ENCODE results near the gene PZP. TPM values are rescaled to one million over a fixed set of nuclear protein-coding genes. Genes with fewer than 3 reads are reported as not detected.
"Not testable (repeated sequence)": the region's sequence is repeated elsewhere in the genome, so short reads cannot be mapped to it uniquely, and the experiment has no call there.

PZP gene
- 1.1 TPM for polyA plus RNA-seq (2013)

DNA sequence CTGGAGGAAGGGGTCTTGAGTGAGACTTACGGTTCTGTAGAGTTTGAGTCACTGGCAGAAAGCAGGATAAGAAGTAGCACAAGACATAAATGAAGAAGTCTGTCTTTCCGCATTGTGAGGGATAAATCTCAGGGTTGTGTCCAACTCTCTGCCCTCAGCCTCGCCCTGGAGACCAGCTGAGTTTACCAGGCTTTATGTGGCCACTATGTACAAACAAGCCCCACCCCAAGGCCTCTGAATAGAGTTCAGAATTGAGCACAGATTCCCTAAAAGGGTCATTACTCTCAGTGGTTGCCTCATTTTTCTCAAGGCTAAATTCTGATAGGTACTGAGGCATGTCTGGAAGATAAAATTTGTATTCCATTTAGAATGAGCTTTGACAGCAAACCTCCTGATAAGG is at the start of gene PZP:
Gene PZP, minus strand, starts transcription at position 167 of the 400 bp plus-strand sequence. Its CDS starts 54 bp downstream, at position 113.
- WGBS (ENCODE audit: insufficient coverage): 100% methylated on average over 3 of the region's 3 CpGs
- H3K27me3 ChIP-seq (replicated peaks in 2 of 5; ENCODE audit: control insufficient read depth in 4 of 5, insufficient read depth in 5 of 5, low read length in 4 of 5): no peaks in the 10 kb centered on the region
- H3K36me3 ChIP-seq (ENCODE audit: control insufficient read depth in 4 of 4, insufficient read depth in 4 of 4, low read length in 3 of 4): peaks cover 0 to 4% (median 1%) of the 10 kb centered on the region in 4 experiments
- H3K4me1 ChIP-seq (ENCODE audit: control extremely low read depth in 1 of 4, control insufficient read depth in 4 of 4, insufficient read depth in 4 of 4, low read length in 3 of 4): no peaks in the 10 kb centered on the region
- H3K27ac ChIP-seq (ENCODE audit: insufficient read depth in 1 of 2, low read depth in 1 of 2, low read length in 2 of 2, poor library complexity in 1 of 2, severe bottlenecking in 2 of 2): no peak within 1 kb of the TSS
- CTCF ChIA-PET: no interaction called here
- H3K9me3 ChIP-seq (ENCODE audit: control extremely low read depth in 1 of 5, control insufficient read depth in 4 of 5, insufficient read depth in 2 of 5, low read depth in 1 of 5, low read length in 4 of 5): peaks cover 0 to 16% (median 5%) of the 10 kb centered on the region in 5 experiments
- POLR2A ChIA-PET: no interaction called here
- H3K4me3 ChIP-seq (ENCODE audit: control insufficient read depth in 1 of 7, extremely low read depth in 1 of 7, insufficient read depth in 4 of 7, low read depth in 2 of 7, low read length in 6 of 7): no peak within 1 kb of the TSS
- DNase-seq: no peak

DNA sequence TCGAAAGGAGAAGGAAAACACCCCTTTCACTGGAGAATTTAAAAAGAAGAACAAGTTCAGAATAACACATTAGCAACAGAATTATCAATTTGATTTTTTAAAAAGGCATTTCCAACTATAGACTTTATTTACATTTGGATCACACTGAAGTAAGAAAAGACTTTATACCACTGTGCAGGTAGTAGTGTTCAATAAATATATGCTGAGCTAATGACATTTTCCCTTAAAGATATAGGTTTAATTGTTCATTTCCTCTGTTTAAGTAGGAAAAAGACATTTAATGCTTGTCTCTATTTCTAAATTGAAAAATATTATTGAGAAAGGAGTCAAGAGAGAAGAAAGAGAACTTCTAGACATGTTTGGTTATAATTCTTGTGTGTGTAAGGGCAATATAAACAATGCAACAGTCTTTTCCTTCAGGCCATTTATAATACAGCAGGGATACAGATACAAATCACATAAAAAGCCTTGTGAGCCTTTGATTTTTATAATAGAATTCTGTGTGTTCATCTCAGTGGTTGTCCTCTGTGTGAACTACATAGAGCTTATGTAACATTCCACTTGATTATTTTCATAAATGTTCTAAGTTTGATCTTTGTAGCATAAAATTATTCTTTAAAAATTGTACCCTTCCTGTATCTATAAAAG is 48.7 kb upstream of the PZP start:
- ChIA-PET POLR2A (no interaction called here), CTCF (no interaction called here)
- no peak for DNase-seq
- Histone ChIP-seq H3K9me3 (ENCODE audit: control extremely low read depth in 1 of 5, control insufficient read depth in 4 of 5, insufficient read depth in 2 of 5, low read depth in 1 of 5, low read length in 4 of 5) (peaks cover 0 to 3% (median 0%) of the 10 kb centered on the region in 5 experiments), H3K27me3 (replicated peaks in 2 of 5; ENCODE audit: control insufficient read depth in 4 of 5, insufficient read depth in 5 of 5, low read length in 4 of 5) (no peaks in the 10 kb centered on the region), H3K27ac (ENCODE audit: insufficient read depth in 1 of 2, low read depth in 1 of 2, low read length in 2 of 2, poor library complexity in 1 of 2, severe bottlenecking in 2 of 2) (no peak overlapping the region), H3K4me1 (ENCODE audit: control extremely low read depth in 1 of 4, control insufficient read depth in 4 of 4, insufficient read depth in 4 of 4, low read length in 3 of 4) (no peaks in the 10 kb centered on the region), H3K36me3 (ENCODE audit: control insufficient read depth in 4 of 4, insufficient read depth in 4 of 4, low read length in 3 of 4) (peaks cover 0 to 2% (median 0%) of the 10 kb centered on the region in 4 experiments), H3K4me3 (ENCODE audit: control insufficient read depth in 1 of 7, extremely low read depth in 1 of 7, insufficient read depth in 4 of 7, low read depth in 2 of 7, low read length in 6 of 7) (no peak overlapping the region)
- no CpG with 5 or more reads among the region's 1 CpG for WGBS (ENCODE audit: insufficient coverage)

DNA sequence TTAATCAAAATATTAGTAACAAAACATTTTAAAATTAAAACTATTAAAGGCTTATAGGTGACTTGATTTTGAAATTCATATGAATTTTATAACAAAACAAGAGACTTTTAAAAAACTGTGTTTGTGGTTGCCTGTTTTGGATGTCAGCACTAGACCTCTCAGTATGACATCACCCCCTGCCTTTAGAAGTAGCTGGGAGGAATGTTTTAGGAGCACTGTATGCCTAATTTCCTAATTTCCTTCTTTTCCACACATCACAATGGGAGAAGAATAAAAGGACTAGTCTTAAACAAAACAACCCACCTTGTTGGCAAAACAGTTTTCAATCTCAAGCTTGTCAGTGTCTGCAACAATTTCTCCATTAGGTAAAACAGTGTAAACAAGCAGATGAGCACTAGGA is 48.1 kb upstream of the PZP start:
- CTCF ChIA-PET: no interaction called here
- Histone ChIP-seq H3K27ac (ENCODE audit: insufficient read depth in 1 of 2, low read depth in 1 of 2, low read length in 2 of 2, poor library complexity in 1 of 2, severe bottlenecking in 2 of 2) (no peak overlapping the region), H3K9me3 (ENCODE audit: control extremely low read depth in 1 of 5, control insufficient read depth in 4 of 5, insufficient read depth in 2 of 5, low read depth in 1 of 5, low read length in 4 of 5) (peaks cover 0 to 3% (median 0%) of the 10 kb centered on the region in 5 experiments), H3K36me3 (ENCODE audit: control insufficient read depth in 4 of 4, insufficient read depth in 4 of 4, low read length in 3 of 4) (peaks cover 0 to 2% (median 0%) of the 10 kb centered on the region in 4 experiments), H3K4me3 (ENCODE audit: control insufficient read depth in 1 of 7, extremely low read depth in 1 of 7, insufficient read depth in 4 of 7, low read depth in 2 of 7, low read length in 6 of 7) (no peak overlapping the region), H3K4me1 (ENCODE audit: control extremely low read depth in 1 of 4, control insufficient read depth in 4 of 4, insufficient read depth in 4 of 4, low read length in 3 of 4) (no peaks in the 10 kb centered on the region), H3K27me3 (replicated peaks in 2 of 5; ENCODE audit: control insufficient read depth in 4 of 5, insufficient read depth in 5 of 5, low read length in 4 of 5) (no peaks in the 10 kb centered on the region)
- POLR2A ChIA-PET: no interaction called here
- DNase-seq: no peak

DNA sequence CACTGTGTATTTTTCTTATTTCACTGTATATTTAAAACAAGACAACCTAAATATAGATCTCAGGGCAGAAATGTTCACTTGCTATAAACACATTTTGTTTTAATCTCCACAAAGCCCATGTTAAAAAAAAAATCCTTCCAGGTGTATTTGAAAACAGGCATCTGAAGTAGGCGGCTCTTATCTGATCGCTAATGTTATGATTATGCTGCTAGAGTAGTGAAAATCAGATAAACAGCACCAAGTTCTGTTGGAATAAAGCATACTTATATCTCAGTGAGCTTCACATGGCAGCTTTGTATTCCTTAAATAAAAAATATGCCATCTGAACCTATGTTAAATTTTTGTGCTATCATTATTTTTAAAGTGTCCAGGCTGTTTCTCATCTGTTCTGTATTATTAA is 47.6 kb upstream of the PZP start:
- H3K27me3 ChIP-seq (replicated peaks in 2 of 5; ENCODE audit: control insufficient read depth in 4 of 5, insufficient read depth in 5 of 5, low read length in 4 of 5): no peaks in the 10 kb centered on the region
- H3K4me1 ChIP-seq (ENCODE audit: control extremely low read depth in 1 of 4, control insufficient read depth in 4 of 4, insufficient read depth in 4 of 4, low read length in 3 of 4): no peaks in the 10 kb centered on the region
- no peak overlapping the region for H3K27ac ChIP-seq (ENCODE audit: insufficient read depth in 1 of 2, low read depth in 1 of 2, low read length in 2 of 2, poor library complexity in 1 of 2, severe bottlenecking in 2 of 2)
- H3K4me3 ChIP-seq (ENCODE audit: control insufficient read depth in 1 of 7, extremely low read depth in 1 of 7, insufficient read depth in 4 of 7, low read depth in 2 of 7, low read length in 6 of 7): no peak overlapping the region
- peaks cover 0 to 2% (median 0%) of the 10 kb centered on the region in 4 experiments for H3K36me3 ChIP-seq (ENCODE audit: control insufficient read depth in 4 of 4, insufficient read depth in 4 of 4, low read length in 3 of 4)
- peaks cover 0 to 3% (median 0%) of the 10 kb centered on the region in 5 experiments for H3K9me3 ChIP-seq (ENCODE audit: control extremely low read depth in 1 of 5, control insufficient read depth in 4 of 5, insufficient read depth in 2 of 5, low read depth in 1 of 5, low read length in 4 of 5)
- POLR2A ChIA-PET: no interaction called here
- no CpG with 5 or more reads among the region's 2 CpGs for WGBS (ENCODE audit: insufficient coverage)
- no peak for DNase-seq
- CTCF ChIA-PET: no interaction called here

DNA sequence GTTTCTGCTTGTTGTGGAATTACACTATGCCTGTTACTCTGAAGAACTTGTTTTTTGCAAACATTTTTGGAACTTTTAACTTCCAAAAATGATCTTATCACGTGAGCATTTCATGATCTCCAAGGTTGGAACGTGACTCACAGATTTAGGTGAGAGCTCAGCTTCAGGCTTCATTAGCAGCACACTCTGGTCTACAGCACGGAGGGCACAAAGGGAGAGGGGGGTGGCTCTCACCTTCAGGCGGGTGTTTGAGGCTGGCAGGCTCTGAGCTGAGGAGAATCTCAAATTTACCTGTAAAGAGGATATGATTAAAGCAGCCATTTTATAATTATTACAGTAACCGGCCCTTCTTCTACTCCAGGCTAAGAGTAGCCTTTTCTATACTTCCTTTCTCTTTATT is 45.3 kb upstream of the PZP start:
- Histone ChIP-seq H3K9me3 (ENCODE audit: control extremely low read depth in 1 of 5, control insufficient read depth in 4 of 5, insufficient read depth in 2 of 5, low read depth in 1 of 5, low read length in 4 of 5) (peaks cover 0 to 5% (median 0%) of the 10 kb centered on the region in 5 experiments), H3K4me1 (ENCODE audit: control extremely low read depth in 1 of 4, control insufficient read depth in 4 of 4, insufficient read depth in 4 of 4, low read length in 3 of 4) (no peaks in the 10 kb centered on the region), H3K27ac (ENCODE audit: insufficient read depth in 1 of 2, low read depth in 1 of 2, low read length in 2 of 2, poor library complexity in 1 of 2, severe bottlenecking in 2 of 2) (no peak overlapping the region), H3K4me3 (ENCODE audit: control insufficient read depth in 1 of 7, extremely low read depth in 1 of 7, insufficient read depth in 4 of 7, low read depth in 2 of 7, low read length in 6 of 7) (no peak overlapping the region), H3K36me3 (ENCODE audit: control insufficient read depth in 4 of 4, insufficient read depth in 4 of 4, low read length in 3 of 4) (peaks cover 0 to 2% (median 0%) of the 10 kb centered on the region in 4 experiments), H3K27me3 (replicated peaks in 2 of 5; ENCODE audit: control insufficient read depth in 4 of 5, insufficient read depth in 5 of 5, low read length in 4 of 5) (no peaks in the 10 kb centered on the region)
- ChIA-PET CTCF (no interaction called here), POLR2A (no interaction called here)
- WGBS (ENCODE audit: insufficient coverage): 86% methylated on average over 3 of the region's 5 CpGs
- DNase-seq: no peak

DNA sequence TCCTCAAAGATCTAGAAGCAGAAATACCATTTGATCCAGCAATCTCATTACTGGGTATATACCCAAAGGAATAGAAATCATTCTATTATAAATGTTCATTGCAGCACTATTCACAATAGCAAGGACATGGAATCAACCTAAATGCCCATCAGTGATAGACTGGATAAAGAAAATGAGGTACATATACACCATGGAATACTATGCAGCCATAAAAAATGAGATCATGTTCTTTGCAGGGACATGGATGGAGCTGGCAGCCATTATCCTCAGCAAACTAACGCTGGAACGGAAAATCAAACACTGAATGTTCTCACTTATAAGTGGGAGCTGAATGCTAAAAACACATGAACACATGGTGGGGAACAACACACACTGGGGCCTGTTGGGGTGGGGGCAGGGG is 44.6 kb upstream of the PZP start:
- H3K4me1 ChIP-seq (ENCODE audit: control extremely low read depth in 1 of 4, control insufficient read depth in 4 of 4, insufficient read depth in 4 of 4, low read length in 3 of 4); H3K27me3 ChIP-seq (replicated peaks in 2 of 5; ENCODE audit: control insufficient read depth in 4 of 5, insufficient read depth in 5 of 5, low read length in 4 of 5); H3K9me3 ChIP-seq (ENCODE audit: control extremely low read depth in 1 of 5, control insufficient read depth in 4 of 5, insufficient read depth in 2 of 5, low read depth in 1 of 5, low read length in 4 of 5); CTCF ChIA-PET; H3K27ac ChIP-seq (ENCODE audit: insufficient read depth in 1 of 2, low read depth in 1 of 2, low read length in 2 of 2, poor library complexity in 1 of 2, severe bottlenecking in 2 of 2); DNase-seq; POLR2A ChIA-PET; H3K36me3 ChIP-seq (ENCODE audit: control insufficient read depth in 4 of 4, insufficient read depth in 4 of 4, low read length in 3 of 4); H3K4me3 ChIP-seq (ENCODE audit: control insufficient read depth in 1 of 7, extremely low read depth in 1 of 7, insufficient read depth in 4 of 7, low read depth in 2 of 7, low read length in 6 of 7): not testable (repeated sequence)
- whole genome bisulfite sequencing (ENCODE audit: insufficient coverage): no CpG with 5 or more reads among the region's 2 CpGs

DNA sequence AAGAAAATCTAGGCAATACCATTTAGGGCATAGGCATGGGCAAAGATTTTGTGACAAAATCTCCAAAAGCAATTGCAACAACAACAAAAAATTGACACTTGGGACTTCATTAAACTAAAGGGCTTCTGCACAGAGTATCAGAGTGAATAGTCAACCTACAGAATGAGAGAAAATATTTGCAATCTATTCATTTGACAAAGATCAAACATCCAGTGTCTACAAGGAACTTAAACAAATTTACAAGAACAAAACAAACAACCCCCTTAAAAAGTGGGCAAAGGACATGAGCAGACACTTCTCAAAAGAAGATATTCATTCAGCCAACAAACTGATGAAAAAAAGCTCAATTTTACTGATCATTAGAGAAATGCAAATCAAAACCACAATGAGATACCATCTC is 44.1 kb upstream of the PZP start:
- DNase-seq: no peak
- Histone ChIP-seq H3K36me3 (ENCODE audit: control insufficient read depth in 4 of 4, insufficient read depth in 4 of 4, low read length in 3 of 4) (no peaks in the 10 kb centered on the region), H3K27ac (ENCODE audit: insufficient read depth in 1 of 2, low read depth in 1 of 2, low read length in 2 of 2, poor library complexity in 1 of 2, severe bottlenecking in 2 of 2) (no peak overlapping the region), H3K9me3 (ENCODE audit: control extremely low read depth in 1 of 5, control insufficient read depth in 4 of 5, insufficient read depth in 2 of 5, low read depth in 1 of 5, low read length in 4 of 5) (peaks cover 0 to 5% (median 0%) of the 10 kb centered on the region in 5 experiments), H3K4me1 (ENCODE audit: control extremely low read depth in 1 of 4, control insufficient read depth in 4 of 4, insufficient read depth in 4 of 4, low read length in 3 of 4) (no peaks in the 10 kb centered on the region), H3K4me3 (ENCODE audit: control insufficient read depth in 1 of 7, extremely low read depth in 1 of 7, insufficient read depth in 4 of 7, low read depth in 2 of 7, low read length in 6 of 7) (no peak overlapping the region), H3K27me3 (replicated peaks in 2 of 5; ENCODE audit: control insufficient read depth in 4 of 5, insufficient read depth in 5 of 5, low read length in 4 of 5) (no peaks in the 10 kb centered on the region)
- CTCF ChIA-PET: no interaction called here
- POLR2A ChIA-PET: no interaction called here
